NCI-H1436 treated with DMSO at 0.1 percent for 48 hours (cell line): ENCODE data around the gene MTHFD1L.
"Not testable (repeated sequence)": the region's sequence is repeated elsewhere in the genome, so short reads cannot be mapped to it uniquely, and the experiment has no call there.

Experiments
- DNase-seq: peaks from one replicate; lab custom pipeline; 2025; lab: John Stamatoyannopoulos, UW

Gene MTHFD1L

DNA sequence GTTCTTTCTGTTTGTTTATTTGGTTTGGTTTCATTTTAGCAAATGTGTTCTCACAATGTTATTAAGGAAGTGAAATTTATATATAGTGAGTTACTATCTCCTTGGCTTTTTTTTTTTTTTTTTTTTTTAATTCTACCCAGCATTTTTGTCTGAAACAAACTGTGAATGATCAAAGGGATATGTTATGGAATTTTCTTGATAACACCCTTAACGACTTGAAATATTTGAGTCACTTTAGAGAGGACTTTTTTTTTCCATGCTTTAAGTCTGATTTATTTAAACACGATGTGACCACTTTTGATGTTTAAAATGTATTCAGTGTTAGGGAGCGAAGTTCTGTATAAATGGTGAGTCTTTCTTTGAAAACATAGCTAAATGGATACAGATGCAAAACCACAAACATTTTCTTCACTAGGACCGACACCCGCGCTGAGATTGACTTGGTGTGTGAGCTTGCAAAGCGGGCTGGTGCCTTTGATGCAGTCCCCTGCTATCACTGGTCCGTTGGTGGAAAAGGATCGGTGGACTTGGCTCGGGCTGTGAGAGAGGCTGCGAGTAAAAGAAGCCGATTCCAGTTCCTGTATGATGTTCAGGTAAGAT lies 149.7 kb downstream of the MTHFD1L start:
- DNase-seq: no peak

DNA sequence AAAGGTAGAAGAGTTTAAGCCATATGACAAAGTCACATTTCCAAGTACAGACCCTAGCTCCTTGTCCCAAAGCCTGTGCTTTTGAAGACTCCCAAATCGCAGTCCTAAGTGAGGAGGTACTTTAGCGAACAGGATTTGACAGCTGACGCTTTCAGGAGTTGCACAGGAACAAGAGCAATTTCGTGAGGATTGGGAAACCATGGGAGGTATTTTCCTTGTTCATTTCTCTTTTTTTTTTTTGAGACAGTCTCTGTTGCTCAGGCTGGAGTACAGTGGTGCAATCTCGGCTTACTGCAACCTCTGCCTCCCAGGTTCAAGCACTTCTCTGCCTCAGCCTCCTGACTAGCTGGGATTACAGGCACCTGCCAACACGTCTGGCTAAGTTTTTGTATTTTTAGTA lies 150.6 kb downstream of the MTHFD1L start:
- no peak for DNase-seq

DNA sequence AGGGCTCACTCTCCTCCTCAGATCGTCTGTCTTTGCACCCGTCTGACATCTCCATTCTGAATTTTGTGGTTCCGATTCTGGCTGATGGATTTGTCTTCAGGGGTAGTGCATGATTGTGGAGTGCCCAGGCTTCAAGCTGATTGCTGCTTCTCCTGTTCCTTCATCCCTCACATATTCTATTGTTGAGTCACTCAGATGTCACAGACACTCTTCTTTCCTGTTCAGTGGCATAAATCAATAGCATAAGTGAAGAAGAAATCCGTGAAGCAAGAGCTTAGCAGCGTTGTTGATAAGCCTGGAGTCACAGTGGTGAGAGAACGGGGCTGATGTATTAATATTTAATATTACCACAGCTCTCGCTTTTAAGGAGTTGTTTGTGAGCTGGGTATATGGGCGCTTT lies 152.5 kb downstream of the MTHFD1L start:
- DNase-seq: no peak

DNA sequence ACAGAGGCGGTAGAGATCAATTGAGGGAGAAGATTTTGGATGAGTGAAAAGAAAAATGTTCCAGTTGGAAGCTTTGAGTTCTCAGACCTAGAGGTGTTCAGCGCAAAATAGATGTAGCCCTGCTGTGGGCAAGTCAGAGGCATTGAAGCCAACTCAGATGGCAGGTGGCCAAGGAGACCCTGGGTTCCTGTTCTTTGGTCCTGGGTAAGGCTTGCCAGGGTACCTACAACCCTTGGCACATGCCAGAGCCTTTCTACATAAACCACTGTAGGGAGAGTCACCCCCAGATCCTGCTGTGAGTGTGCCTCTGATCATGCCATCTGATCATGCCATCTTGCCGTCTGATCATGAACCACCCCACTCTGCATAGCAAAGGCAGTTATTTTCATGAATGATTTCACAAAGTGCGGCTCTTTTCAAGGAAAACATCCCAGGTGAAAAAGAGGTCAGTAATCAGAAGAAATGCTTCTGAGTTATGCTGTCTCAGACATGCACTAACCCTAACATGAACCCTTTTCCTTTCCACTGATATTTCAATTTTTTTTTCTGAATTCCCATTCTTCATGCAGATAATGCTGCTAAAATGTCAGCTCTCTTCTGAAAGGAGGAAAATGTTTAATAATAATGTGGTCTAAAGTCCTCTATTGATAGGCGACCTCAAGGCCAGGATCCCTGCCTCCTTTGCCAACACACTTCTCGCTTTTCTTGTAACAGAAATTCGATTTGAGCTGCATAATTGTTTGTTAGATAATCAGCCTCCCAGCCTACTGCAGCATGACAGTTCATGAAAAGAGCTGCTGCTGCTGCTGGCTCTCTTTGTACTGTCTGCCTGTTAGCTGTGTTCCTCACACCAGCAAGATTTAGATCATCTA lies 153.6 kb downstream of the MTHFD1L start:
- no peak for DNase-seq

DNA sequence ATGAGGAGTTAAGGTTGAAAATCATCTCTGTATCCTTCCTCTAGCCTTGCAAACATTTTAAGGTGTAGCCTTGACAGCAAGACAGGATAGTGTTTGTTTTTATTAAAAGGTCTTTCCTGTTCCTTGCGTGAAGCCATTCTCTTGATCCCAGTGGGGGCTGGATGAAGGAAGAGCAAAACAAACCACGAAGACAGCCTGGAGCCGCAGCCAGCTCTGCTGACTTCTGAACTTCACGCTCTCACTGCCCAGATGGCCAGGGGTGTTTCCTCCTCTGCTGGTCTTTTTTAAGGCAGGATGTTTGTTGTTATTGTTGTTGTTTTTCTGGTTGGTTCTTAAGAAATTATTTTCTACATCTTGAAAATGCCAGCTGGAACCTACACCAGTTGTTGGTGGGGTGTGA lies 156.4 kb downstream of the MTHFD1L start:
- no peak for DNase-seq

DNA sequence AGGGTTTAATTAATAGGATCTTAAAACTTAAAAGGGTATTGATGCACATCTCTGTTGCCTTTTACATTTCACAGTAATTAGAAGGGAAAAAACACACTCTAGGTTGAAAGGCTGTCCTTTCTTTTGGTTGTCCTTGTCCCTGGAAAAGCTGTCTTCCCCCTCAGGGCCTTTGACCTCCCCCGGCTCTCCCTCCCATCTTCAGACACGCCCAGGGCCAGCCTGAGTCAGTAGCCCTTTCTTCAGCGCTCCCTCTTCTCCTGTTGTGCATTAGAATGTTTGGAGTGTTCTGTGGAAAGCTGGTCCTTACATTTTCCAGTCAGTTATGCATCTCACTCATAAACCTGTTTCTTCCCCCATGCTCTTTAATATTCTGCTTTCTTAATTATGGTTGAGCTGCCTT lies 157.0 kb downstream of the MTHFD1L start:
- DNase-seq: no peak

DNA sequence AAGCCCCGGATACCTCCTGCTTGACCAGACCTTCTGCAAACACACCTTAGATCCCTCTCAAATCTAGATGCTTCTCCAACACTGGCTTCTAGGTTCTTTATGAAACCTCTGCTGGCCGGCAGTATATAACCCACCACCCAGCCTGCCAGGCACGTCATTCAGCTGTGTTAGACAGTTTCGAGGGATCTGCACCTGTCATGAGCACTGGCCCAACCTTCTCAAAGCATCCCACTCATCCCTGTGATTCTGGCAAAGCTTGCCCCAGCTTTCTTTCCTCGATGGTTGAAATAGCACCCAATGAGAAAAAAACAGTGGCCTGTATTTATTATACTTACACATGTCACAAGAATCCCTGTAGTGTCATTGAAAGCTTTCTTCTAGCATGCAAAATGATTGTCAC lies 157.8 kb downstream of the MTHFD1L start:
- no peak for DNase-seq

DNA sequence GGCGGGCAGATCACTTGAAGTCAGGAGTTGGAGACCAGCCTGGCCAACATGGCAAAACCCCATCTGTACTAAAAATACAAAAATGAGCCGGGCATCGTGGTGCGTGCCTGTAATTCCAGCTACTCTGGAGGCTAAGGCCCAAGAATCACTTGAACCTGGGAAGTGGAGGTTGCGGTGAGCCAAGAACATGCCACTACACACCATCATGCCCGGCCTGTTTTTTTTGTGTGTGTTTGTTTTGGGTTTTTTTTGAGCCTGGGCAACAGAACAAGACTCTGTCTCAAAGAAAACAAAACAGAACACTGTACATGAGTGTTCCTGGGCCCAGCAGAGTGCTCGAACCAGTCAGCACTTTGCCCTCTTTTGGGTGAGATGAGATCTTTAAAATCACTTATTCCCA lies 159.1 kb downstream of the MTHFD1L start:
- no peak for DNase-seq

DNA sequence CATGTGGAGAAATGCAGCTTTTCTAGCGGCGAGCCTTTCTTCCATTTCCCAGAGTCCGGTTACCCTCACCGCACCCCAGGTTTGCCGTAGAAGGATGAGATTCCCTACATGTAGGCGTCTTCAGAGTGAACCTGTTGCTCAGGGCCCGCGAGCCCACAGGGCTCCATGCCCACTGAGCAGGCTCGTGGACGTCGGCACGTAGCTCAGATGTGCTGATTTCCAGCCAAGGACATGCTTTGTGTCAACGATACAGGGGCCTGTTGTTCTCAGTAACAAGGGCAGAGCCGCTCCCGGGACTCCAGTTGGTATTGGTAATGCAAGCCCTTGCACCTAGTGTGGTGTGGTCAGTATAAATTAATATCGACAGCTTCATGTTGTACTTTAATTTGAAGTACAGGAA lies 159.6 kb downstream of the MTHFD1L start:
- DNase-seq: no peak

DNA sequence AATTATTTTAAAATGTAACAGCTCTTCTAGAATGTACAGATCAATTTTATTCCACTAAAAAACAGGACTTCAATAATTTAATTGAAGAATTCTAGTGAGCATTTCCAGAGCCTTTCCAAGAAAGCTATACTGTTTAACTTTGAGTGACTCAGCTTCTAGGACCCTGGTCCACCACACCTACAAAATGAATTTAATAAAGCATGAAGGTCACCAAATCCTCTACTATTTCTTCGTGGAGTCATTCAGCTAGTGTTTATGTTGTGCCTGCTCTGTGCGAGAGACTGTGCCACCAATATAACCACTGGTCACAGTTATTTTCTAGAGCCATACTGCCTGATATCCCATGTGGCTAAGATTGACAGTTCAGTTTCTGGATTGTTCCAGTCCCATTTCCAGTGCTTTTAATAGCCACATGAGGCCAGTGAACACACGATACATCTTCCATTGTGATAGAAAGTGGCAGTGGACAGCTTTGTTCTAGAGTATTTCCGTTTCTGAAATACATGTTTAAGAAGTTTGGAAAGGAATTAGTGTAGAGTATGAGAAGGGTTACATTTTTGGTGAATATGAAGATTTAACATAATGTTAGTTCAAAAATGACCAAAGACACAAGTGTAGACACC lies 160.7 kb downstream of the MTHFD1L start:
- DNase-seq: no peak

DNA sequence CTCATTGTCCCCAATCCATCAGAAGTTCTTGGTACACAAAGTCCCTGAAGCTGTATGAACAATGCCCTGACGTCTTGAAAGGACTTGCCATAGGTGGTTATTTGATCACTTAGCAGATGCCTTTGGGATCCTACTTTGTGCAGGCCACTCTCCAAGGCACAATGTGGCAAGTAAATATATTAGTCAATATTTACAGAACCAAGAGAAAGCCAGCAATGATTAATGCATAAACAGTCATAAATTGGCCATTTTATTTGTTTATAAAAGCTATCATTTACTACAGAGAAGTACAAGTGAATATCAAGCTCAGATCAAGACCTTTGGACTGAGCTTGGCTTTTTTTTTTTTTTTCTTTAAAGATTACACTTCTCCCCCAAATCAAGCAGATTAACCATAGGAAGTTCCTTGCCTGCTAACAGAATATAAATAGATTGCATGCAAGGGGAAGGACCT lies 161.8 kb downstream of the MTHFD1L start:
- DNase-seq: no peak

DNA sequence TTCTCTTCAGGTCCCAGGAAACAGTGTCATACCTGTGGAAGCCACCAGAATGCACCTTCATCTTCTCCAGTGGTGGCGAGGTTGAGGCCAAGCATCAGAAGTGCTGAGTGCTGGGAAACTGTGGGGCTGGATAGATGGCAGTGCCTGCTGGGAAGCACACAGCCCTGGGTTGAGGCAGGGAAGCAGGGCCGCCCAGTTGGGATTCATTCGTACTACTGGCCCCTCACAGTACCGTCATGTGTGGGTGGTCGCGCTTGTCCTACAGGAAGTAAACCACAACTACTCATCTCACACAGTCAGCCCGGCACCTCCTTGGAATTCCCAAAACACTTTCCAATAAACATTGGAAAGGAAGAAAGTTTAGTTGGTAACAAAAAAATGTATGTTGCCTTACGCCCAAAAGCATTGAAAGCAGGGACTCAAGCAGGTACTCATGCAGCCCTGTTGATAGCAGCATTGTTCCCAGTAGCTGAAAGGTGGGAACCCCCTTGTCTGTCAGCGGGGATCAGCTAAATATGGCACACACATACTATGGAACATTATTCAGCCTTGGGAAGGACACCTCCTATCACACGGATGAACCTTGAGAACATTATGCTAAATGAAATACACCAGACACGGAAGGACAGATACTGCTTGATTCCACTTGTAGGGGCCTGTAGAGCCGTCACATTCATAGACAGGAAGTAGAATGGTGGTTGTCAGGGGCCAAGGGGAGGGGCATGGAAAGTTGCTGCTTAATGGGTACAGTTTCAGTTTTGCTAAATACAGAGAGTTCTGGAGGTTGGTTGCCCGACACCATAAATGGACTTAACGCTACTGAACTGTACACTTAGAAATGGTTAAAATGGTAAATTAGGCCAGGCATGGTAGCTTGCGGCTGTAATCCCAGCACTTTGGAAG lies 162.7 kb downstream of the MTHFD1L start:
- DNase-seq: no peak

DNA sequence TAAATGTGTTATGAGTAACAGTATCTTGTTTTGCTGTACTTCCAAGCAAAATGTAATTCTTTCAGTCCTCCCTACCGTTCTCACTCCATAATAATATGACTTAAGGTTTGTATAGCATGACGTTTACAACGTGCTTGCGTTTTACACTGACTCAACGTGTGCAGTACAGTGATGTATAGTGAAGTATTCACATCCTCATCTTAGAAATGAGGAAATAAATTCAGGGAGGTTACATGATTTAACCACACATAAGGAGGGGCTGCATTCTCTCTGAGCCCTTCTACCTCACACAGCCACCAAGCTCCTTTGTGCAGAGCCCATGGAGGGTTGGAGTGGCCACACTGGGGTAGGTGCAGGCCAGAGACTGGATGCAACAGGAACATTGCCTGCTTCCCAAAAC lies 164.5 kb downstream of the MTHFD1L start:
- DNase-seq: no peak

DNA sequence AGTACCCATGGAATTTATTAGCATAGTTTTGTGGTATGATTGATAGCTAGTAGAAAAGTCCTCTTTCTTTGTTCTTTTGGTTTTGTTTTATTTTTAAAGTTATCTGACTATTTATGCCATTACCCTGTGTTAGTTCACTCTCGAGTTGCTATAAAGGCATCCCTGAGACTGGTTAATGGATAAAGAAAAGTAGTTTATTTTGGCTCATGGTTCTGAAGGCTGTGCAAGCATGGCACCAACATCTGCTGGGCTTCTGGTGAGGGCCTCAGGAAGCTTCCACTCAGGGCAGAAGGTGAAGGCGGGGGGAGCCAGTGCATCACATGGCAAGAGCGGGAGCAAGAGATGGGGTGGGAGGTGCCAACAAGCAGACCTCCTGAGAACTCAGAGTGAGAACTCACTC lies 166.5 kb downstream of the MTHFD1L start:
- DNase-seq: no peak

DNA sequence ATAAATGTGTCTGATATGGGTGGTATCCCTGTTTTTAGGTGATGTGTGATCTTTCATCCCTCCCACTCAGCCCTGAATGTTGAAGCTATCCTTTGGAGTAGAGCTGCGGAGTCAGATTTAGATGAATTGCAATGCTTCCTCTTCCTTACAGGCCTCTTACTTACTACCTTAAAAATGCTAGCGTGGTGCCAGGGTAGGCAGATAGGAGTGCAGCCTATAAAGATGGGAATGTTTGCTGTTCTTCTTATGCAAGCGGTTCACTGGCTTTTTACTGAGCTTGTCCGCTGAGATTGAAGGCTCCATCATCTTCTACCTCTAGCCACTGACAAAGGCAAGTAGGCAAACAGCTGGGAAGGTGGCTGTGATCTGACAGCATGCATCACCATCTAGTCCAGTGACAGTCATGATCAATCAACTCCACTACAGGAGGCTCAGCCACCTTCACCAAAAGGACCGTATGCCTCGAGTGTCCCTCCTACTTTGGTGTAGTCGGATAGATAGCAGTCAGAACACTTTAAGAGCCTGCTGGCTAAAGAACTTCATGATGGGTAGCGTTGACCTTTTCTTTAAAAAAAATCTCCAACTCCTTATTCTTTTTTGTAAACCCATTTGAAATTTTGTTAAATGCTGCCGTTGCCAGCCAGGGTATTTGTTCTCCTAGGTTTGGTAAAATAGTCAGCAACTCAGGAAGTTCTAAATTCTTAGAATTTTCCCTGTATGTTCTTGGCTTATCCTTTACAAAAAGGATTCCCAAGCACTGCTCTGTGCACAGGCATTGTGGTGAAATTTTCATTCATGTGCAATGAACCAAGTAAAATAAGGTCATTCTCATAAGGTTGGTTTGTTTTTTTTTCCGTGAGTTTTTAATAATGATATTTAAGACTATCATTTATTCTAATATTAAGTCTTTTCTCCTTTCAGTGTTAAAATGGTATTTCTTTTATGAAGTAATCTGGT lies 169.6 kb downstream of the MTHFD1L start:
- DNase-seq: no peak

DNA sequence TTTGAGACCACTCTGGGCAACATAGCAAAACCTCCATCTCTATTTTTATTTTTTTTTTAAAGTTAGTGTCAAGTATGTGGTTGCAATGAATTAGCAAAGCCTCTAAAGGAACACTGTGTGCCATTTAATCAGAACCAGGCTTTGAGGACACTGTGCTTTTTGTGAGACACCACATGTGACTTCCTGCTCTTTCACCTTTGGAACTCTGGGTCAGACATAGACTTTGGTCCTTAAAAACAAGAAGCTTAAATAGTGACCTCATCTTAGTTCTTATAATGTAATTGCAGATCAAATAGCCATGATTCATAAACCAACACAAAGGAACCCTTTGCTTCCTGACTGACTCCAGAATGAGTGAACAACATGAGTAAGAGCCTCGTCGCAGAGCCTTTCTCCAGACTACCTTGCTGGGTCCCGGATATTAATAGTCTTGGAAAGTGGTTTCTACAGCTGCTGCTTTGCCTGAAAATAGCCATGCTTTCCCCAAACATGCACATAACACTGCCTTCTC lies 170.8 kb downstream of the MTHFD1L start:
- DNase-seq: not testable (repeated sequence)

DNA sequence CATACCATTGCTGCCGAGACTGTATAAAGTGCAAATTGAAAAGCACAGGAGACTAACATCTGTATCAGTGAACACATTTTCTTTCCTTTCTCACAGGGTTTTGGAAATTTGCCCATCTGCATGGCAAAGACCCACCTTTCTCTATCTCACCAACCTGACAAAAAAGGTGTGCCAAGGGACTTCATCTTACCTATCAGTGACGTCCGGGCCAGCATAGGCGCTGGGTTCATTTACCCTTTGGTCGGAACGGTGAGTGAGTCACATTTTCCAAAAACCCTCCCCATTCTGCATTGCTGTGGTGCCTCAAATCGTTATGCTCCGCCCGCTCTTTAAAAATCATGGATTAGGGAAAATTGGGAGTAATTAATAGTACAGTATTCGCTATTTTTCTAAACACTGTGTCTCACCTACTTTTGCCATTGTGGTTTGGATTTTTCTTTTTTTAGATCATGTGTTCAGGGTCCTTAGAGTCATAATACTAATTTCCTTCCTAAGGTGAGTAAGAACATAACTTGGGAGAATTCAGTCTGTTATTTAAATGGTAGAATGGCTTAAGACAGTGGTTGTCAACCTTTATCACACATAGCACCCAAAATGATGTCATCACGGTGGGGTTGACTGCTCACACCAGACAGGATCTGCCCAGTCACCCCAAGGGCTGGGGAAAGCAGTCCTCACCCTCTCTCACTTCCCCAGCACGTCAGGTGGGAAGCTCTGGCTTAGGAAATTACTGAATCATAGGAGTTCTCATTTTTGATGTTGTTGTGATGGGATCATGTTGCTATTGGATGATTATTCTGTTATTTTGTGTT lies 171.6 kb downstream of the MTHFD1L start:
- DNase-seq: no peak

DNA sequence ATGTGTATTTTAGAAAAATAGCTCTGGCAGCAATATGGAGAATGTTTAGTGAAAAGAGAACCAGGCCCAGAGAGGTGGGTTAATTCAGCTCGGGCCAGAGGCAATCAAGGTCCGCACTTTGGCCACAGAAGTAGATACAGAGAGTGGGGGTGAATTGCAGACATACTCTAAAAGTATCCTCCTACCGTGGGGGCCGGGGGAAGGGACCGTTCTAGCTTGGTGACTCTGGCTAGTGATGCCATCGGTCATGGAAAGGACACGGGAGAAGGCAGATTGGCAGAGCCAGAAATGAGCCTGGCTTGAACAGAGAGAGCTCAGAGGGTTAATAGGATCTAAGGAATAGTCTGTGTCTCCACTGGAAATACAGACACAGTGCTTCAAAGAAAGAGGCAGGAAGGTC lies 173.1 kb downstream of the MTHFD1L start:
- no peak for DNase-seq

DNA sequence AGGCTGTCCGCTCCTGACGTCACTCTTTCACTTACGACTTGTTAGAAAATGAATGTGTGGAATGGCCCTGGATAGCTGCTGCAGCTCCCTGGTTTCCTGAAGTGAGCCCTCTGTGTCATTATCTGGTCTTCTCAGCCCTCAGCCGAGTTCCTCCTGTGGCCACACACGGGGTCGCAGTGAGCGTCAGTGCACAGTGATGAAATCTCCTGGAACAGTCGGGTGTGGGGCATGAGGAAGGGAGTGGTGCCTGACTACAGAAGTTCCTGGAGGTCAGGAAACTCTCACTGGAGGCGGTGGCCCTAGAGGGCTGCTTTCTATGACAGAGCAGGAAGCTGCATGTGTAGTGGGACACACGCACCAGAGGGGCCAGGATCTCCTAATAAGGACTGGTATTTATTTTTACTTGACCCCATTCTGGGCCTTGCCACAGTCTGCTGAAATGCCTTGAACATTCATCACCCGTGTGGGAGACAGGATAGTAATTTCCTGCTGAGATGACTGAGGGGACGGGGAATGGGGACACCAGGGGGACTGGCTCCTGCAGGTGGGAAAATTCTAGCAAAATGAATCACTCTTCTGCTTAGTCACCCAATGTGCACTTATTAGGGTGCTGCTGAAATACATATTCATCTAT lies 175.5 kb downstream of the MTHFD1L start:
- not testable (repeated sequence) for DNase-seq
